Neural progenitor cell (in vitro differentiated cells): ENCODE data around the gene TCEANC2. TPM values are rescaled to one million over a fixed set of nuclear protein-coding genes. Genes with fewer than 3 reads are reported as not detected.

Experiments
- DNase-seq: peaks from one replicate; pipeline ENCODE4 v3.0.0-alpha.2; 2016; ENCODE audit warnings: low spot score
- H2AFZ ChIP-seq: fragments of 200-600 bp; sonication (generic); replicated peaks from 2 replicates; pipeline ENCODE4 v1.6.1; 2016; ENCODE audit warnings: antibody characterized with exemption
- H3F3A ChIP-seq: fragments of 200-600 bp; sonication (generic); 2 replicates; pipeline ENCODE4 v1.6.1; 2016; ENCODE audit warnings: antibody characterized with exemption, low read depth
- H3K27ac ChIP-seq: fragments of 200-600 bp; sonication (generic); 2 replicates; pipeline ENCODE4 v1.5.1; 2016; ENCODE audit warnings: mild to moderate bottlenecking
- H3K27me3 ChIP-seq: fragments of 200-600 bp; sonication (generic); 2 replicates; pipeline ENCODE4 v1.6.1; 2016; ENCODE audit warnings: mild to moderate bottlenecking, moderate library complexity
- H3K36me3 ChIP-seq: fragments of 200-600 bp; sonication (generic); 2 replicates; pipeline ENCODE4 v1.5.1; 2016
- H3K4me1 ChIP-seq: fragments of 200-600 bp; sonication (generic); 2 replicates; pipeline ENCODE4 v1.6.1; 2016; ENCODE audit warnings: mixed run types
- H3K4me2 ChIP-seq: fragments of 200-600 bp; sonication (generic); 2 replicates; pipeline ENCODE4 v1.6.1; 2016
- H3K4me3 ChIP-seq: fragments of 200-600 bp; sonication (generic); 2 replicates; pipeline ENCODE4 v1.5.1; 2016
- H3K79me2 ChIP-seq: fragments of 200-600 bp; sonication (generic); 2 replicates; pipeline ENCODE4 v1.6.1; 2016; ENCODE audit warnings: low read depth
- H3K9ac ChIP-seq: fragments of 200-600 bp; sonication (generic); 2 replicates; pipeline ENCODE4 v1.6.1; 2016
- H3K9me3 ChIP-seq: fragments of 200-600 bp; sonication (generic); 2 replicates; pipeline ENCODE4 v1.5.1; 2016; ENCODE audit warnings: low read depth
- H4K20me1 ChIP-seq: fragments of 200-600 bp; sonication (generic); 2 replicates; pipeline ENCODE4 v1.6.1; 2016; ENCODE audit warnings: low read depth
- H3K27ac Mint-ChIP-seq: 3 replicates; pipeline ENCODE4 v1.8.0; 2021; ENCODE audit warnings: mixed read lengths
- H3K27me3 Mint-ChIP-seq: 2 replicates; pipeline ENCODE4 v1.8.0; 2022; ENCODE audit warnings: low read depth, mild to moderate bottlenecking, inconsistent platforms, moderate library complexity, mixed read lengths; ENCODE audit not compliant: insufficient read depth
- H3K36me3 Mint-ChIP-seq: 3 replicates; pipeline ENCODE4 v1.8.0; 2021; ENCODE audit warnings: mixed read lengths
- H3K4me1 Mint-ChIP-seq: 3 replicates; pipeline ENCODE4 v1.8.0; 2021; ENCODE audit warnings: mixed read lengths
- H3K4me3 Mint-ChIP-seq: 3 replicates; pipeline ENCODE4 v1.8.0; 2021; ENCODE audit warnings: mild to moderate bottlenecking, moderate library complexity, mixed read lengths
- H3K9me3 Mint-ChIP-seq: 3 replicates; pipeline ENCODE4 v1.8.0; 2020; ENCODE audit warnings: mixed read lengths
- EZH2 ChIP-seq: fragments of 200-600 bp; sonication (generic); IDR thresholded peaks from 2 replicates; pipeline ENCODE4 v1.6.1; 2017; ENCODE audit warnings: antibody characterized with exemption, mild to moderate bottlenecking, moderate library complexity
- EZH2phosphoT487 ChIP-seq: fragments of 200-600 bp; sonication (generic); IDR thresholded peaks from 2 replicates; pipeline ENCODE4 v1.6.1; 2017; ENCODE audit warnings: antibody characterized with exemption
- total RNA-seq: library from RNA; depleted of rRNA; stranded (reverse); fragments of >200 nt; gene quantifications from 2 replicates; pipeline ENCODE4 v1.2.3, GENCODE V29; 2015; ENCODE audit warnings: low replicate concordance
- TF ChIP-seq, protein P1 (sequence below): fragments of 200-600 bp; sonication (generic); IDR thresholded peaks from 2 replicates; pipeline ENCODE4 v1.5.1; 2017; ENCODE audit warnings: antibody characterized with exemption, mild to moderate bottlenecking

The TCEANC2 gene
- total RNA-seq, 1 donor from 2014 or later = 11.6 TPM

- TF ChIP-seq EZH2phosphoT487 = no peak
- no peak for TF ChIP-seq EZH2
- TF ChIP-seq, protein P1, sequence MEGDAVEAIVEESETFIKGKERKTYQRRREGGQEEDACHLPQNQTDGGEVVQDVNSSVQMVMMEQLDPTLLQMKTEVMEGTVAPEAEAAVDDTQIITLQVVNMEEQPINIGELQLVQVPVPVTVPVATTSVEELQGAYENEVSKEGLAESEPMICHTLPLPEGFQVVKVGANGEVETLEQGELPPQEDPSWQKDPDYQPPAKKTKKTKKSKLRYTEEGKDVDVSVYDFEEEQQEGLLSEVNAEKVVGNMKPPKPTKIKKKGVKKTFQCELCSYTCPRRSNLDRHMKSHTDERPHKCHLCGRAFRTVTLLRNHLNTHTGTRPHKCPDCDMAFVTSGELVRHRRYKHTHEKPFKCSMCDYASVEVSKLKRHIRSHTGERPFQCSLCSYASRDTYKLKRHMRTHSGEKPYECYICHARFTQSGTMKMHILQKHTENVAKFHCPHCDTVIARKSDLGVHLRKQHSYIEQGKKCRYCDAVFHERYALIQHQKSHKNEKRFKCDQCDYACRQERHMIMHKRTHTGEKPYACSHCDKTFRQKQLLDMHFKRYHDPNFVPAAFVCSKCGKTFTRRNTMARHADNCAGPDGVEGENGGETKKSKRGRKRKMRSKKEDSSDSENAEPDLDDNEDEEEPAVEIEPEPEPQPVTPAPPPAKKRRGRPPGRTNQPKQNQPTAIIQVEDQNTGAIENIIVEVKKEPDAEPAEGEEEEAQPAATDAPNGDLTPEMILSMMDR = no peak
- Histone ChIP-seq H3K27me3 (no peaks in the 10 kb centered on the region), H3K4me2 (no peak overlapping the region), H3K9me3 (no peaks in the 10 kb centered on the region), H2AFZ (no peak overlapping the region), H3F3A (peaks cover 5% of the 10 kb centered on the region), H3K4me3 (no peak overlapping the region), H3K79me2 (no peaks in the 10 kb centered on the region), H3K9ac (no peak overlapping the region), H3K36me3 (no peaks in the 10 kb centered on the region), H3K4me1 (peaks cover 10% of the 10 kb centered on the region), H3K27ac (no peak overlapping the region), H4K20me1 (no peaks in the 10 kb centered on the region)
- H3K4me1 Mint-ChIP-seq = peaks cover 19% of the 10 kb centered on the region
- H3K4me3 Mint-ChIP-seq = no peak overlapping the region
- H3K36me3 Mint-ChIP-seq = no peaks in the 10 kb centered on the region
- H3K9me3 Mint-ChIP-seq = no peaks in the 10 kb centered on the region
- no peak overlapping the region for H3K27ac Mint-ChIP-seq
- H3K27me3 Mint-ChIP-seq = peaks cover 5% of the 10 kb centered on the region
- no peak for DNase-seq
Measured at GRCh38 chr1:54149734-54150133, 96.3 kb downstream of the TCEANC2 start.

DNA sequence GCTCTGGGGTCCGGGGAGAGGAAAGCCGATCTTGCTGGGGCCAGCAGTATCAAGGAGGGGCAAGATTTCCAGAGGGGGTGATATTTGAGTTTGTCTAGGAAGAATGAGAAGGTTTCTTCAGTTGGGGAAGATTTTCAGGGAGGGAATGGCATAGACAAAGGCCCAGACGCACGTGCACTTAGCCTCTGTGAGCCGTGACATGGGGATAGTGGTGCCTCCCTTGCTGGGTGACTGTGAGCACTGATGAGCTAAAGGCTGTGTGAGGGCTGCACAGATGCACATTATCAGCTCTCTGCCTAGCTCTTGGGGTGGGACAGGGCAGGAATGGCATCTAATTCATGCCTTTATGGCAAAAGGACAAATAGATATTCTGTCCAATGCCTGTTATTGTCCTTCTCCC lies 97.6 kb downstream of the TCEANC2 start:
- Histone ChIP-seq H3K27ac (no peak overlapping the region), H3F3A (peaks cover 5% of the 10 kb centered on the region), H3K4me1 (peaks cover 10% of the 10 kb centered on the region), H3K79me2 (no peaks in the 10 kb centered on the region), H4K20me1 (no peaks in the 10 kb centered on the region), H3K36me3 (no peaks in the 10 kb centered on the region), H3K4me3 (no peak overlapping the region), H3K27me3 (no peaks in the 10 kb centered on the region), H3K9me3 (no peaks in the 10 kb centered on the region), H2AFZ (no peak overlapping the region), H3K9ac (no peak overlapping the region), H3K4me2 (no peak overlapping the region)
- DNase-seq = no peak
- Mint-ChIP-seq H3K36me3 (no peaks in the 10 kb centered on the region), H3K27ac (peak overlapping the region; percentile 62), H3K27me3 (peaks cover 5% of the 10 kb centered on the region), H3K4me1 (peaks cover 19% of the 10 kb centered on the region), H3K4me3 (no peak overlapping the region), H3K9me3 (no peaks in the 10 kb centered on the region)
- TF ChIP-seq EZH2phosphoT487 = no peak
- TF ChIP-seq, protein P1 = no peak
- TF ChIP-seq EZH2 = no peak

DNA sequence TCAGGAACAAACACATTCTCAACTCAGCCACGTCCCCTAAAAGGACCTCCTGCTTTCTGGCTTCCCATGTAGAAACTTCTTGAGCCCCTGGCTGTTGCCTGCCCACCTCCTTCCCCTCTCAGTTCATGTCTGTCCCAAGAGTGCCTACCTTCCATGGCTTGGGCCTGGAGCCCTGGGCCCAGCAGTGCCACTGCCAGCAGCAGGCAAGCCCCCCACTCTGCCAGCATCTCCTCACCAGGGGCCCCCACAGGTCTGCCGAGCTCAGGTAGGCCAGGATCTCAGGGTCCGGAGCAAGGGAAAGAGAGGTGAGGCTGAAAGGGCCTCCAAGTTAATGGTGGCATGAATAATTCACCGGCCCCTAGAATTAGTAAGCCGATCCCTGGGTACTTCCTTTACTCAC lies 99.3 kb downstream of the TCEANC2 start, which contains the start of gene CDCP2:
Gene CDCP2 (minus strand): TSS at position 305 of the 400 bp plus-strand sequence. CDS start 78 bp downstream, at position 227.
- H3K9me3 Mint-ChIP-seq = no peaks in the 10 kb centered on the region
- Histone ChIP-seq H3K36me3 (no peaks in the 10 kb centered on the region), H3K9me3 (no peaks in the 10 kb centered on the region), H3F3A (peaks cover 5% of the 10 kb centered on the region), H3K79me2 (no peaks in the 10 kb centered on the region), H2AFZ (peak within 1 kb of the TSS; percentile 89), H3K4me3 (no peak within 1 kb of the TSS), H3K9ac (no peak within 1 kb of the TSS), H3K27me3 (no peaks in the 10 kb centered on the region), H4K20me1 (no peaks in the 10 kb centered on the region), H3K4me2 (peak within 1 kb of the TSS; percentile 49), H3K4me1 (peaks cover 10% of the 10 kb centered on the region), H3K27ac (no peak within 1 kb of the TSS)
- H3K36me3 Mint-ChIP-seq = no peaks in the 10 kb centered on the region
- TF ChIP-seq EZH2 (no peak), EZH2phosphoT487 (no peak)
- TF ChIP-seq, protein P1 = no peak
- no peak for DNase-seq
- peaks cover 19% of the 10 kb centered on the region for H3K4me1 Mint-ChIP-seq
- no peak within 1 kb of the TSS for H3K4me3 Mint-ChIP-seq
- H3K27ac Mint-ChIP-seq = peak within 1 kb of the TSS; percentile 83
- peaks cover 5% of the 10 kb centered on the region for H3K27me3 Mint-ChIP-seq
